Left hindlimb (tissue), 1 donor: Measurements from ENCODE around the gene EEIG1.

Experiments
- DNase-seq: peaks from one replicate; pipeline ENCODE4 v3.0.0-alpha.2; 2018

Gene EEIG1

GRCh38 chr9:127958728-127959127 is 22.1 kb downstream of the EEIG1 start:
- no peak for DNase-seq

GRCh38 chr9:127955294-127956015 is 25.3 kb downstream of the EEIG1 start:
- no peak for DNase-seq

- DNase-seq, result no peak
These were observed 25.9 kb downstream of the EEIG1 start for GRCh38 chr9:127954831-127955293.

- DNase-seq, result no peak
These were observed 26.9 kb downstream of the EEIG1 start for GRCh38 chr9:127953768-127954505.

- DNase-seq, result no peak
These were observed 27.6 kb downstream of the EEIG1 start for GRCh38 chr9:127953154-127953553.

GRCh38 chr9:127950513-127951289 is 30.1 kb downstream of the EEIG1 start:
- DNase-seq, result no peak

GRCh38 chr9:127949827-127950512 is 30.8 kb downstream of the EEIG1 start:
- no peak for DNase-seq

- DNase-seq, result no peak
These were observed 32.7 kb downstream of the EEIG1 start for GRCh38 chr9:127947841-127948710.

GRCh38 chr9:127946728-127947127 is 34.1 kb downstream of the EEIG1 start:
- no peak for DNase-seq

- DNase-seq, result no peak
These were observed 34.8 kb downstream of the EEIG1 start for GRCh38 chr9:127945942-127946341.

GRCh38 chr9:127945338-127945737 is 35.5 kb downstream of the EEIG1 start:
- DNase-seq, result no peak

- no peak for DNase-seq
These were observed 36.1 kb downstream of the EEIG1 start for GRCh38 chr9:127944586-127945218.

GRCh38 chr9:127943731-127944144 is 37.1 kb downstream of the EEIG1 start:
- DNase-seq, result peak; percentile 79

GRCh38 chr9:127943011-127943662 is 37.7 kb downstream of the EEIG1 start:
- DNase-seq, result no peak

GRCh38 chr9:127942216-127943010 is 38.4 kb downstream of the EEIG1 start:
- DNase-seq, result no peak

GRCh38 chr9:127941961-127942215 is 38.9 kb downstream of the EEIG1 start:
- no peak for DNase-seq

- no peak for DNase-seq
These were observed 39.5 kb downstream of the EEIG1 start for GRCh38 chr9:127941062-127941960.

- no peak for DNase-seq
These were observed 40.2 kb downstream of the EEIG1 start for GRCh38 chr9:127940593-127940992.

- no peak for DNase-seq
These were observed 42.5 kb downstream of the EEIG1 start for GRCh38 chr9:127938298-127938690.
